IMR-90 (cell line): ENCODE measurements around the gene MFAP2. TPM values are rescaled to one million over a fixed set of nuclear protein-coding genes. Genes with fewer than 3 reads are reported as not detected.

ENCODE experiments used
- ATAC-seq: fragments of 200-7000 bp; cut with Tn5 transposase; 2 replicates; pipeline ENCODE4 v1.9.1; 2020; ENCODE audit warnings: low read depth, mild to moderate bottlenecking, moderate library complexity
- BruUV-seq: library from RNA; stranded (reverse); fragments of 400-500 nt; replicated peaks from 2 replicates; lab custom pipeline; 2021; lab: Mats Ljungman, UMichigan
- CTCF ChIA-PET: fragments of 300-600 bp; formaldehyde crosslinking; extraction: SDS; loops from one replicate; lab custom pipeline; 2021; ENCODE audit warnings: antibody characterized with exemption; lab: Yijun Ruan, JAX
- POLR2A ChIA-PET: fragments of 300-600 bp; sonication (Branson Sonifier 250); formaldehyde crosslinking; loops from one replicate; lab custom pipeline; 2022; ENCODE audit warnings: antibody characterized with exemption; ENCODE audit not compliant: unreplicated experiment; lab: Charles Lee
- DNase-seq: peaks from one replicate; pipeline ENCODE4 v3.0.0; 2013
- H2AFZ ChIP-seq: replicated peaks from 2 replicates; pipeline ENCODE3; 2013; ENCODE audit warnings: low read length, mild to moderate bottlenecking; ENCODE audit not compliant: poor library complexity
- H2AK5ac ChIP-seq: 2 replicates; pipeline ENCODE4 v1.6.1; 2013; ENCODE audit warnings: low read depth, low read length, inconsistent platforms
- H2AK9ac ChIP-seq: replicated peaks from 2 replicates; pipeline ENCODE3; 2013; ENCODE audit warnings: mild to moderate bottlenecking, low read depth, low read length, moderate library complexity; ENCODE audit not compliant: poor library complexity
- H2BK120ac ChIP-seq: 2 replicates; pipeline ENCODE4 v1.6.1; 2013; ENCODE audit warnings: low read depth, low read length, inconsistent platforms
- H2BK15ac ChIP-seq: 3 replicates; pipeline ENCODE4 v1.6.1; 2013; ENCODE audit warnings: low read depth, low read length, inconsistent platforms
- H2BK20ac ChIP-seq: 2 replicates; pipeline ENCODE4 v1.6.1; 2013; ENCODE audit warnings: low read depth, mild to moderate bottlenecking, inconsistent platforms, low read length, moderate library complexity
- H2BK5ac ChIP-seq: 2 replicates; pipeline ENCODE4 v1.6.1; 2013; ENCODE audit warnings: mild to moderate bottlenecking, low read depth, low read length, inconsistent platforms; ENCODE audit not compliant: poor library complexity, severe bottlenecking
- H3K14ac ChIP-seq: replicated peaks from 2 replicates; pipeline ENCODE4 v1.6.1; 2013; ENCODE audit warnings: low read depth, low read length, inconsistent platforms
- H3K18ac ChIP-seq: 2 replicates; pipeline ENCODE4 v1.6.1; 2013; ENCODE audit warnings: low read depth, low read length, control low read depth
- H3K23ac ChIP-seq: 2 replicates; pipeline ENCODE4 v1.6.1; 2013; ENCODE audit warnings: low read depth, low read length, inconsistent platforms
- H3K27ac ChIP-seq: 2 replicates; pipeline ENCODE4 v1.5.1; 2013; ENCODE audit warnings: mild to moderate bottlenecking, control low read depth, low read length; ENCODE audit not compliant: insufficient read depth
- H3K27me3 ChIP-seq: 2 replicates; pipeline ENCODE4 v1.6.1; 2013; ENCODE audit warnings: low read length; ENCODE audit not compliant: control insufficient read depth, insufficient read depth
- H3K36me3 ChIP-seq: 2 replicates; pipeline ENCODE4 v1.6.1; 2013; ENCODE audit warnings: low read length, mixed read lengths; ENCODE audit not compliant: control insufficient read depth, insufficient read depth
- H3K4ac ChIP-seq: 2 replicates; pipeline ENCODE4 v1.6.1; 2013; ENCODE audit warnings: low read depth, low read length, inconsistent platforms
- H3K4me1 ChIP-seq: 2 replicates; pipeline ENCODE4 v1.6.1; 2013; ENCODE audit warnings: low read length, mixed read lengths; ENCODE audit not compliant: control insufficient read depth, insufficient read depth
- H3K4me2 ChIP-seq: 2 replicates; pipeline ENCODE4 v1.6.1; 2013; ENCODE audit warnings: low read depth, mild to moderate bottlenecking, control low read depth, low read length, moderate library complexity
- H3K4me3 ChIP-seq: 2 replicates; pipeline ENCODE4 v1.5.1; 2013; ENCODE audit warnings: low read depth, mild to moderate bottlenecking, control low read depth, low read length, moderate library complexity; ENCODE audit not compliant: insufficient read depth
- H3K56ac ChIP-seq: 2 replicates; pipeline ENCODE4 v1.6.1; 2013; ENCODE audit warnings: low read length, inconsistent platforms; ENCODE audit not compliant: insufficient read depth; ENCODE audit errors: extremely low read depth
- H3K79me1 ChIP-seq, 2 experiments: 2 replicates each; pipeline ENCODE4 v1.6.1; 2013; ENCODE audit warnings: low read length in 2 of 2, inconsistent platforms in 1 of 2, low read depth in 1 of 2
- H3K9ac ChIP-seq: 2 replicates; pipeline ENCODE4 v1.6.1; 2013; ENCODE audit warnings: low read depth, low read length, control low read depth
- H3K9me1 ChIP-seq: 2 replicates; pipeline ENCODE4 v1.6.1; 2013; ENCODE audit warnings: low read length, inconsistent platforms; ENCODE audit not compliant: insufficient read depth
- H3K9me3 ChIP-seq: 2 replicates; pipeline ENCODE4 v1.6.1; 2013; ENCODE audit warnings: low read length; ENCODE audit not compliant: control insufficient read depth, insufficient read depth
- H4K20me1 ChIP-seq: 2 replicates; pipeline ENCODE4 v1.6.1; 2013; ENCODE audit warnings: low read length, inconsistent platforms; ENCODE audit not compliant: insufficient read depth
- H4K5ac ChIP-seq: 2 replicates; pipeline ENCODE4 v1.6.1; 2013; ENCODE audit warnings: mild to moderate bottlenecking, low read depth, low read length, control low read depth
- H4K8ac ChIP-seq, 2 experiments: 2 replicates each; pipeline ENCODE4 v1.6.1; 2013; ENCODE audit warnings: low read depth in 2 of 2, low read length in 2 of 2, control low read depth in 1 of 2, inconsistent platforms in 1 of 2
- H4K91ac ChIP-seq: 2 replicates; pipeline ENCODE4 v1.6.1; 2013; ENCODE audit warnings: low read depth, low read length, inconsistent platforms; ENCODE audit not compliant: insufficient read depth
- BHLHE40 ChIP-seq: fragments of 150-350 bp; IDR thresholded peaks from 2 replicates; pipeline ENCODE4 v1.6.1; 2016; ENCODE audit warnings: mild to moderate bottlenecking, low read depth, low read length
- CHD1 ChIP-seq: IDR thresholded peaks from 2 replicates; pipeline ENCODE4 v1.6.1; 2012; ENCODE audit warnings: low read depth, low read length, improper control_type of control experiment
- CTCF ChIP-seq: conservative IDR thresholded peaks from 2 replicates; pipeline ENCODE4 v1.5.1; 2012; ENCODE audit warnings: mild to moderate bottlenecking, low read depth, low read length, improper control_type of control experiment
- ELK1 ChIP-seq: fragments of 150-350 bp; IDR thresholded peaks from 2 replicates; pipeline ENCODE4 v1.6.1; 2016; ENCODE audit warnings: low read depth, mild to moderate bottlenecking, low read length, moderate library complexity, borderline replicate concordance
- FOS ChIP-seq: fragments of 150-350 bp; IDR thresholded peaks from 2 replicates; pipeline ENCODE4 v1.6.1; 2016; ENCODE audit warnings: low read depth, low read length
- MAFK ChIP-seq: IDR thresholded peaks from 2 replicates; pipeline ENCODE4 v1.6.1; 2012; ENCODE audit warnings: low read depth, low read length, improper control_type of control experiment
- NFE2L2 ChIP-seq: fragments of 150-350 bp; IDR thresholded peaks from 2 replicates; pipeline ENCODE4 v1.6.1; 2016; ENCODE audit warnings: low read depth, mild to moderate bottlenecking, low read length
- POLR2A ChIP-seq: IDR thresholded peaks from 2 replicates; pipeline ENCODE4 v1.6.1; 2012; ENCODE audit warnings: mild to moderate bottlenecking, low read depth, low read length
- RAD21 ChIP-seq: IDR thresholded peaks from 2 replicates; pipeline ENCODE4 v1.6.1; 2012; ENCODE audit warnings: low read length, improper control_type of control experiment
- RCOR1 ChIP-seq: IDR thresholded peaks from 2 replicates; pipeline ENCODE4 v1.6.1; 2012; ENCODE audit warnings: mild to moderate bottlenecking, low read length, improper control_type of control experiment; ENCODE audit not compliant: insufficient replicate concordance
- RFX5 ChIP-seq: IDR thresholded peaks from 2 replicates; pipeline ENCODE4 v1.8.0; 2012; ENCODE audit warnings: low read depth, mild to moderate bottlenecking, low read length, moderate library complexity
- SMC3 ChIP-seq: fragments of 150-350 bp; IDR thresholded peaks from 2 replicates; pipeline ENCODE4 v1.6.1; 2016; ENCODE audit warnings: low read depth, mild to moderate bottlenecking, antibody characterized with exemption, low read length, moderate library complexity
- USF2 ChIP-seq: fragments of 150-350 bp; IDR thresholded peaks from 2 replicates; pipeline ENCODE4 v1.6.1; 2017; ENCODE audit warnings: mild to moderate bottlenecking, antibody characterized with exemption, low read length, low read depth
- WGBS, 2 experiments: methylation state at CpG; one replicate each; pipeline versions ENCODE4 v1.1.5 to v1.1.7; 2013; ENCODE audit warnings: missing lambda C conversion rate in 2 of 2; ENCODE audit not compliant: insufficient read length in 1 of 2; ENCODE audit errors: extremely low coverage in 2 of 2; 5-methylcytosine and 5-hydroxymethylcytosine counted together
- dilution Hi-C: fragments of 300-500 bp; cut with HindIII; formaldehyde crosslinking; loops from one replicate; pipeline ENCODE4 v1.14.3; 2018; ENCODE audit warnings: low sequenced_read_pairs; ENCODE audit not compliant: unreplicated experiment
- in situ Hi-C: fragments of 300-500 bp; cut with MboI; formaldehyde crosslinking; loops from 3 replicates; pipeline ENCODE4 v1.14.3; 2019; ENCODE audit warnings: low sequenced_read_pairs, inconsistent platforms, mixed read lengths
- intact Hi-C: fragments of 100-400 bp; cut with micrococcal nuclease; formaldehyde crosslinking; loops from 2 replicates; pipeline ENCODE4 v1.10.0; 2022
- polyA plus RNA-seq, 3 experiments: library from polyadenylated mRNA; depleted of rRNA; stranded (reverse); fragments of >200 nt; gene quantifications; 2 replicates each; pipeline ENCODE4 v1.2.3, GENCODE V29; 2012; ENCODE audit warnings: low replicate concordance in 1 of 3
- total RNA-seq: library from RNA; depleted of rRNA; stranded (reverse); fragments of >200 nt; gene quantifications from 2 replicates; pipeline ENCODE4 v1.2.3, GENCODE V29; 2012

MFAP2 gene
- total and polyA plus RNA-seq, 2 of the 4 experiments (the other 2 are of a cell fraction), result 3.9 to 13.9 TPM

GRCh38 chr1:17007121-17007520 is 26.7 kb upstream of the MFAP2 start:
- H2AK9ac ChIP-seq, result peak overlapping the region; percentile 65
- H3K9me3 ChIP-seq, result no peaks in the 10 kb centered on the region
- peaks cover 16% of the 10 kb centered on the region for H3K36me3 ChIP-seq
- DNase-seq (no peak), ATAC-seq (no peak)
- H3K4me2 ChIP-seq, result no peak overlapping the region
- no peak overlapping the region for H3K9ac ChIP-seq
- H3K4me1 ChIP-seq, result peaks cover 8% of the 10 kb centered on the region
- dilution Hi-C loops (no loop called here), intact Hi-C loops (no loop called here), in situ Hi-C loops (no loop called here)
- H2BK5ac ChIP-seq, result no peak overlapping the region
- no peaks in the 10 kb centered on the region for H3K27me3 ChIP-seq
- no TSS peak for BruUV-seq
- no peak overlapping the region for H3K23ac ChIP-seq
- no peak overlapping the region for H4K8ac ChIP-seq
- H2AFZ ChIP-seq, result no peak overlapping the region
- peaks cover 23% of the 10 kb centered on the region for H4K20me1 ChIP-seq
- 100% methylated on average over 1 of the region's 8 CpGs; no CpG with 5 or more reads in 1 of the 2 experiments for WGBS, 2 experiments
- no peak overlapping the region for H4K91ac ChIP-seq
- no peak overlapping the region for H3K4ac ChIP-seq
- TF ChIP-seq RFX5, result no peak
- TF ChIP-seq ELK1, result no peak
- no peak for TF ChIP-seq POLR2A
- no peak for TF ChIP-seq SMC3
- no peak for TF ChIP-seq BHLHE40
- TF ChIP-seq USF2, result no peak
- TF ChIP-seq RCOR1, result no peak
- TF ChIP-seq RAD21, result no peak
- no peak for TF ChIP-seq FOS
- no peak for TF ChIP-seq CHD1
- no peak for TF ChIP-seq MAFK
- no peak for TF ChIP-seq NFE2L2
- no peak for TF ChIP-seq CTCF
- no peak overlapping the region for H2BK20ac ChIP-seq
- ChIA-PET POLR2A (no interaction called here), CTCF (no interaction called here)
- no peak overlapping the region for H3K4me3 ChIP-seq
- H4K5ac ChIP-seq, result no peak overlapping the region
- H3K27ac ChIP-seq, result no peak overlapping the region
- peaks cover 7 to 14% of the 10 kb centered on the region in 2 experiments; a peak in 3 of 4 replicates for H3K79me1 ChIP-seq
- H2BK120ac ChIP-seq, result no peak overlapping the region
- H3K14ac ChIP-seq, result no peak overlapping the region
- H3K56ac ChIP-seq, result no peak overlapping the region
- no peak overlapping the region for H2BK15ac ChIP-seq
- no peak overlapping the region for H2AK5ac ChIP-seq
- peaks cover 3% of the 10 kb centered on the region; the same call in 1 of the 2 replicates for H3K9me1 ChIP-seq
- no peak overlapping the region for H3K18ac ChIP-seq
